GM21423 (cell line): ENCODE results near the gene PLA2R1.

ENCODE experiments used
- ATAC-seq: cut with Tn5 transposase; IDR thresholded peaks from one replicate; pipeline ENCODE4 v1.9.1; 2021; ENCODE audit warnings: mild to moderate bottlenecking, moderate library complexity; ENCODE audit not compliant: unreplicated experiment

PLA2R1 gene

DNA sequence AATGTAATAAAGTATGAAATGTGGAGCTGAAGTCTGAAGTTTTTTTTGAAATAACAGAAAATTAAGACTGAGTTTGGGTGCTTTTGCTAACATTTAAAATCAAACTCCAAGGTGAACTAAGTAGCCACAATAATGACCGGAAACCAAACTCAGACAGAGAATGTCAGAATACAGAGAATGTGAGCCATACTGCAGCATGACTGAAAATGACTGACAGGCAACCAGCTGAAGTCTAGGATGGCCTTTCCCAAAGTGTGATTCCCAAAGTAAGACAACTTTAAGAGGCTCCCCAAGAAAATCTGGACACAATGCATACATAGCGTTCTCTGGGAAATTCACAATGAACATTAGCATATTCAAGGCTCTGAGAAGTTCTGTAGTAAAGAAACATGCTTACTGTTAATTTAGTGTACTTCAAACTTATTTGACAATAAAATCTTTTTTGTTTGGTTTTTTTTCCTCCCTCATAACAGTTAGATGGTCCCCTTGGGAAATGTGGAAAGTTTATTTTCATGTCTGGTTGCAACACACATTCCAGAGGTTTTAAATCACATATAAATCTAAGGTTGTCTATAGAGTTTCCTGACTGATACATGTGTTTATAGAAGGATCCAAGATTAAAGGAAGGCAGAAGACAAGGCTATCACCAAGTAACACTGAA is 28.6 kb downstream of the PLA2R1 start:
- ATAC-seq = no peak

DNA sequence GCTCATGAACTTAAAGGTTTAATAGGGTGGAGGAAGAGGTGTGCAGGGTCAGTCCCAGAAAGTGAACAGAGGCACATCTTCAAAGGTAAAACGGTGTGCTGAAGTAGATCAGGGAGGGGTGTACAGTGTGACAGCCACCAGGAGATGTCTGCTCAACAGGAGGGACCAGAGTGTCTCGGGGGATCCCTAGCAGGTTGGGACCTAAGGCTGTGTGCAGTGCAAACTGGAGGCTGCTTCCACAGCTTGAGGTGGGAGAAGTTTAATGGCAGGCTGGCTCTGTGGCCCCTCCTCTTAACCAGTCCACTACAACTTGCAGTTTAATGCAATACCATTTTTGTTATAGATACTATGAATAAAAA is 33.2 kb downstream of the PLA2R1 start:
- no peak for ATAC-seq

GRCh38 chr2:160028431-160029269 is 33.8 kb downstream of the PLA2R1 start:
- no peak for ATAC-seq

GRCh38 chr2:160022162-160022561 is 40.3 kb downstream of the PLA2R1 start:
- no peak for ATAC-seq

GRCh38 chr2:160019374-160020090 is 42.9 kb downstream of the PLA2R1 start:
- no peak for ATAC-seq

DNA sequence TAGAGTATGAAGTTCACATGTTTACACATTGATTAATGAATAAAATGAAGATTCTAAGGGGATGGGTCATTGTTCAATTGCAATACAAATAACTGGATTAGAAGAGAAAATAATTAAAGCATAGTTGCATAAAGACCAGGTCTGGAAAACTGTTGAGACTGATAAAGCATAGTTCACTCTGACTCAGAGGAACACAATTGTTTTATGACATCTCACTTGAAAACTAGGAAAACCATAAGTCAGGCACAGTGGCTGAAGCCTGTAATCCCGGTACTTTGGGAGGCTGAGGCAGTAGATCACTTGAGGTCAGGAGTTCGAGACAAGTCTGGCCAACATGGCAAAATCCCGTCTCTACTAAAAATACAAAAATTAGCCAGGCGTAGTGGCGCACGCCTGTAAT is 46.7 kb downstream of the PLA2R1 start:
- no peak for ATAC-seq

DNA sequence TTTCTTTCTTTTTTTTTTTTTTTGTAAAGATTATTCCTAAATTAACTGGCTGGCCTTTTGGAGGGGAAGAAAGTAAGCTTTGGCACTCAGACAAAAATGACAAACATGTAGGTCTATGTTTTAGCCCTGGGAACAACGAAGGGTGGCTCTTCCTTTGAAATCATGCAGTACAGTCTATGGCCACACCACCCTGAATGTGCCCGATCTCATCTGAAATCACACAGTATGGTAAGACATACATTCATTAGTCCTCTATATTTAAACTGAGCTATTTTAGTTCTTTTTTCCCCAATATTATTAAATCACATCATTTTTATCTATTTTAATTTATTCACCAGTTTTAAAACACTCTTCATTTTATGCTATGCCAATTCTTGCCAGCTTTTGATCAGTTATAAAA is 48.2 kb downstream of the PLA2R1 start:
- no peak for ATAC-seq

- no peak for ATAC-seq
Observed at GRCh38 chr2:160010361-160011145, 51.9 kb downstream of the PLA2R1 start.

DNA sequence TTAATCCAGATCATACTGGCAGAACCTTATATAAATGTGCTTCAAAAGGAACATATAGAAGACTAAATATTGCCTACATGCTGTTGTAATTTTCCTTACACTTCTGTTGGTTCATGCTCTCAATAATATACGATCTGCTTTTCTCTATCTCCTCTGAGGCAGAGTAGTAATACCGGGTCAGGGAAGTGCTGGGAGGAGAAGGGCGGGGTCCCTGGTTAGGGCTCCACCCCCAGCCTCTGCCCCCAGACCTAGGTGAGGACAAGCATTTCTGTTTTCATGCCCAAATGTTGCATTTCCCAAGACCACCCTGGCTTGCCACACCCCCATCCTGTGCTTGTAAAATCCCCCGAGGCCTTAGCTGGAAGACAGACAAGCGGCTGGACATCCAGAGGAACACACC is 55.3 kb downstream of the PLA2R1 start:
- no peak for ATAC-seq

GRCh38 chr2:160006475-160006874 is 55.9 kb downstream of the PLA2R1 start:
- ATAC-seq = peak; percentile 44

DNA sequence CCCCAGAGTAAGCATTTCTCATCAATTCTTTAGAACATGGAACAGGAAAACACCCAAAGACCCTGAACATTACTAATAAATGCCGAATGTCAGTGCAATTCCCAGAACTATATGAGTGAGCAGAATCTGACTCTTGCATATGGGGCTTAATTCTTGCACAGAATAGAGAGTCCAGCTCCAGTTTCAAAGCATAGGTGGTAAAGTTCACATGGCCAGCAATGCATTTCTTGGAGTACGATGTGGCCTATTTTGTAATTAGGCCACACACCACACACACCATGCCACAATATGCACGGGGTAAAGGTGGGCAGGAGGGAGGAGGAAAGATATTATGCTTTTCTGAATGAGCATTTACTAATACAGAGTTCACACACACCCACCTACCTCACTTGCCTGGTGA is 56.5 kb downstream of the PLA2R1 start:
- ATAC-seq = no peak

GRCh38 chr2:160005476-160005875 is 56.9 kb downstream of the PLA2R1 start:
- no peak for ATAC-seq

DNA sequence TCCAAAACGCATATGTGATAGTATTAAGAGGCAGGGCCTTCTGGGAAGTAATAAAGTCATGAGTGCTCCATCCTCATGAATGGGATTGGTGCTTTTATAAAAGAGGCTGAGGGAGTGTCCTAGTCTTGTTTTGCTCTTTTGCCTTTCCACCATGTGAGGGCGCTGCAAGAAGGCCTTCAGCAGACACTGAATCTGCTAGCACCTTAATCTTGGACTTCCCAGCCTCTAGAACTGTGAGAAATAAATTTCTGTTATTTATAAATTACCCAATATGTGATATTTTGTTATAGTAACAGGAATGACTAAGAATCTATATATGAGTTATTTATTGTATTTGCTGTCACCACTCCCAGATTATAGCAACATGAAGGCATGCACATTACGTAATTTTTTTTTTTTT is 63.5 kb downstream of the PLA2R1 start:
- no peak for ATAC-seq

GRCh38 chr2:159998243-159998642 is 64.2 kb downstream of the PLA2R1 start:
- ATAC-seq = no peak

GRCh38 chr2:159996792-159997546 is 65.4 kb downstream of the PLA2R1 start:
- ATAC-seq = no peak

DNA sequence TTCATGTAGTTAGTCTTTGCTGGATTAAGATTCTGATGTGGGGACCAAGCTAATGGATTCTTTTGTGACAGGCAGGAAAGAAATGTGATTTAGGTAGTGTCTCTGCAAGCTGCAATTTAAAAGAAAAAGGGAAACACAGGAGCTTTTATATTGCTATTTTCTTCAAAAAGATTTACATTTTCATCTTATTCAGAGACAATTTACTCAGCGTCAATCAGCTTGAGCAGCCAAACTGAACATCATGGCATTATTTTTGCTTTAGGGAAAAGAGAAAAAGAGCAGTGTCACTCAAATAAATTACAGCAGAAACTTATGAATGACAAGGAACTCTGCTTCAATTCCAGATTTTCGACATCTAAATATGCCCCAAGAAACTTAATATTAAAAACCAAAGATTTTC is 67.4 kb downstream of the PLA2R1 start:
- no peak for ATAC-seq

DNA sequence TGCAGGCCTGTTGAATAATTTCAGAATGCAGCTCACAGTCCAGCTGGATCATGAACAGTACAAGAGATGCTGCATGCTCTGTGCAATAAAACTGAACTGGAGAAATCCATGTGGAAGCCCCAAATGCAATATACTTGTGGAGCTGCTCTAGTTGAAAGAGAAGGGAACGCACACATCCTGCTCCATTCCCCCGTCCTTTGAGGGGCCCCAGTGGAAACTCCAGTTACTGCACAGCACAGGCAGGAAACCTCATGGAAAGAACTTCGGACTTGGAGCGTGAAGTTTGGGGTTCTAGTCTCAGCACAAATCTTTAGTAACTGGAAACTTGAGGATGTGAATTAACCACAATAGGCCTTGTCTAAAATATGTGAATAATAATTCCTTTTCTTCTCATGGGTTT is 73.2 kb downstream of the PLA2R1 start:
- ATAC-seq = no peak

- ATAC-seq = no peak
Observed at GRCh38 chr2:159988412-159988970, 73.9 kb downstream of the PLA2R1 start.

DNA sequence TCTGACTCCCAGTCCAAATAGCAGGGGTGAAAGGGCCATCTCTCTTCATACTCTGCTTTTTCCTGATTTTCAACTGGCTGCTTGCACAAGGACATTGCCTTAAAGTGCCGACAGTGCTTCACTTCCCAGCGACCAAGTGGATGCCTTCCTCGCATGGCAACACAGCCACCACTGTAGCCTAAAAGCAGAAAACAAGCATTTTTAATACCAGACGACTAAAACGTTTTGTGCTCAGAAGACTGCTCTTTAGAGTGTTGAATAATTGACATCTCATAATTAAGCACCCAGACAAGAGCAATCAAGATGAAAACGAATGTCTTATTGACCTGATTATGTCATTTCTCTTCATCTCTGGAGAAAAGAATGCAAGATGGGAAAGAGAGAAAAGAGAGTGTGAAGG is 75.2 kb downstream of the PLA2R1 start:
- no peak for ATAC-seq

- ATAC-seq = no peak
Observed at GRCh38 chr2:159985656-159986055, 76.8 kb downstream of the PLA2R1 start.
